Esophagus muscularis mucosa (tissue), 4 donors: Measurements from ENCODE around the gene UQCRC2. TPM values are rescaled to one million over a fixed set of nuclear protein-coding genes. Genes with fewer than 3 reads are reported as not detected.
A peak's percentile ranks its signal among the peaks of the same experiment; 100 is the strongest.

Experiments
- DNase-seq: peaks from one replicate; pipeline ENCODE4 v3.0.0-alpha.2; 2017; ENCODE audit errors: extremely low spot score
- H3K27ac ChIP-seq, 4 donors: fragments of 200-600 bp; sonication (generic); replicated peaks in 1 of 4; 1 replicate in 3 of 4; 2 replicates in 1 of 4; pipeline ENCODE4 v1.5.1; 2016 to 2019; ENCODE audit warnings: mild to moderate bottlenecking in 1 of 4
- H3K27me3 ChIP-seq, 4 donors: fragments of 200-600 bp; sonication (generic); one replicate each; pipeline versions ENCODE4 v1.5.1 to v1.6.0; 2016 to 2019
- H3K36me3 ChIP-seq, 4 donors: fragments of 200-600 bp; sonication (generic); one replicate each; pipeline ENCODE4 v1.5.1; 2016 to 2019
- H3K4me1 ChIP-seq, 4 donors: fragments of 200-600 bp; sonication (generic); one replicate each; pipeline ENCODE4 v1.5.1; 2016 to 2019
- H3K4me3 ChIP-seq, 4 donors: fragments of 200-600 bp; sonication (generic); 1 replicate in 2 of 4; 2 replicates in 2 of 4; pipeline ENCODE4 v1.5.1; 2016 to 2019; ENCODE audit warnings: mild to moderate bottlenecking in 4 of 4, moderate library complexity in 1 of 4
- H3K9me3 ChIP-seq, 4 donors: fragments of 200-600 bp; sonication (generic); 1 replicate in 3 of 4; 2 replicates in 1 of 4; pipeline ENCODE4 v1.5.1; 2016 to 2019
- CTCF ChIP-seq, 3 experiments: fragments of 200-600 bp in 2 of 3; fragments of 450-650 bp in 1 of 3; sonication (generic) in 2 of 3; IDR thresholded peaks; one replicate each; pipeline ENCODE4 v1.5.1; 2017 to 2019; ENCODE audit warnings: antibody characterized with exemption in 3 of 3, mild to moderate bottlenecking in 2 of 3, moderate library complexity in 1 of 3
- EP300 ChIP-seq: sonication (generic); formaldehyde crosslinking; IDR thresholded peaks from one replicate; pipeline ENCODE4 v1.6.1; 2017; ENCODE audit warnings: antibody characterized with exemption
- POLR2A ChIP-seq: fragments of 450-650 bp; IDR thresholded peaks from one replicate; pipeline ENCODE4 v1.6.1; 2017; ENCODE audit warnings: antibody characterized with exemption, moderate library complexity, mild to moderate bottlenecking, low read depth
- POLR2AphosphoS5 ChIP-seq, 2 donors: sonication (generic); formaldehyde crosslinking; IDR thresholded peaks; one replicate each; pipeline ENCODE4 v1.6.1; 2017; ENCODE audit warnings: antibody characterized with exemption in 2 of 2
- WGBS: methylation state at CpG from one replicate; pipeline ENCODE4 v1.1.5; 2018; 5-methylcytosine and 5-hydroxymethylcytosine counted together
- intact Hi-C: fragments of 100-400 bp; cut with DNase I; formaldehyde crosslinking; loops from one replicate; pipeline ENCODE4 v1.15.1; 2023
- total RNA-seq, 4 donors: library from RNA; depleted of rRNA; stranded (reverse); fragments of >200 nt; gene quantifications; one replicate each; pipeline versions ENCODE4 v1.1.0 to v1.2.1, GENCODE V29; 2016

UQCRC2 gene
- total RNA-seq, 4 donors from 2014 or later, result 147 to 209 (median 186) TPM

GRCh38 chr16:21980032-21980431 is 26.9 kb downstream of the UQCRC2 start:
- Histone ChIP-seq H3K27ac (no peak overlapping the region), H3K4me1 (no peaks in the 10 kb centered on the region), H3K9me3 (no peaks in the 10 kb centered on the region), H3K36me3 (peaks cover 82 to 100% (median 100%) of the 10 kb centered on the region in 4 donors), H3K4me3 (no peak overlapping the region), H3K27me3 (no peaks in the 10 kb centered on the region)
- intact Hi-C loops, result no loop called here
- 83% methylated on average over 3 of the region's 4 CpGs for WGBS
- TF ChIP-seq POLR2A, result no peak
- DNase-seq, result no peak

GRCh38 chr16:21982108-21982507 is 28.9 kb downstream of the UQCRC2 start:
- H3K27me3 ChIP-seq, result no peaks in the 10 kb centered on the region
- peaks cover 61 to 89% (median 83%) of the 10 kb centered on the region in 4 donors for H3K36me3 ChIP-seq
- intact Hi-C loops, result no loop called here
- H3K4me3 ChIP-seq, result no peak overlapping the region
- H3K27ac ChIP-seq, result no peak overlapping the region
- H3K9me3 ChIP-seq, result no peaks in the 10 kb centered on the region
- WGBS, result 96% methylated on average over 5 of the region's 5 CpGs
- TF ChIP-seq CTCF (IDR thresholded peaks at IDR 0.05), result no peak
- TF ChIP-seq EP300, result no peak
- TF ChIP-seq POLR2A, result no peak
- TF ChIP-seq POLR2AphosphoS5 (IDR thresholded peaks at IDR 0.05), result no peak
- H3K4me1 ChIP-seq, result peaks cover 0 to 6% (median 2%) of the 10 kb centered on the region in 4 donors
- no peak for DNase-seq

GRCh38 chr16:21984062-21984461 is 30.9 kb downstream of the UQCRC2 start:
- intact Hi-C loops, result no loop called here
- TF ChIP-seq POLR2A (no peak), POLR2AphosphoS5 (IDR thresholded peaks at IDR 0.05) (no peak), CTCF (IDR thresholded peaks at IDR 0.05) (no peak), EP300 (no peak)
- Histone ChIP-seq H3K36me3 (peaks cover 42 to 70% (median 63%) of the 10 kb centered on the region in 4 donors), H3K27ac (no peak overlapping the region), H3K4me3 (no peak overlapping the region), H3K4me1 (peaks cover 0 to 12% (median 4%) of the 10 kb centered on the region in 4 donors), H3K27me3 (no peaks in the 10 kb centered on the region), H3K9me3 (no peaks in the 10 kb centered on the region)
- no peak for DNase-seq
- WGBS, result 88% methylated on average over 3 of the region's 3 CpGs

GRCh38 chr16:21985524-21985923 is 32.4 kb downstream of the UQCRC2 start:
- H3K4me3 ChIP-seq, result no peak overlapping the region
- no peak for DNase-seq
- no peaks in the 10 kb centered on the region for H3K9me3 ChIP-seq
- H3K36me3 ChIP-seq, result peaks cover 28 to 55% (median 49%) of the 10 kb centered on the region in 4 donors
- H3K27me3 ChIP-seq, result no peaks in the 10 kb centered on the region
- intact Hi-C loops, result no loop called here
- TF ChIP-seq POLR2A, result no peak
- TF ChIP-seq CTCF (IDR thresholded peaks at IDR 0.05), result no peak
- TF ChIP-seq EP300, result no peak
- no peak for TF ChIP-seq POLR2AphosphoS5 (IDR thresholded peaks at IDR 0.05)
- H3K4me1 ChIP-seq, result peaks cover 6 to 23% (median 17%) of the 10 kb centered on the region in 4 donors
- H3K27ac ChIP-seq, result no peak overlapping the region

- H3K27me3 ChIP-seq, result no peaks in the 10 kb centered on the region
- H3K9me3 ChIP-seq, result no peaks in the 10 kb centered on the region
- H3K4me1 ChIP-seq, result peaks cover 6 to 28% (median 18%) of the 10 kb centered on the region in 4 donors
- H3K4me3 ChIP-seq, result no peak overlapping the region
- no peak for DNase-seq
- TF ChIP-seq POLR2A, result no peak
- TF ChIP-seq POLR2AphosphoS5 (IDR thresholded peaks at IDR 0.05), result no peak
- no peak for TF ChIP-seq CTCF (IDR thresholded peaks at IDR 0.05)
- TF ChIP-seq EP300, result no peak
- H3K27ac ChIP-seq, result peak overlapping the region in 1 of 4 donors; percentile 42
- WGBS, result 78% methylated on average over 3 of the region's 4 CpGs
- peaks cover 16 to 43% (median 36%) of the 10 kb centered on the region in 4 donors for H3K36me3 ChIP-seq
- intact Hi-C loops, result no loop called here
These were observed 33.6 kb downstream of the UQCRC2 start for GRCh38 chr16:21986692-21987246.
